Cardiac muscle cell (in vitro differentiated cells and primary cell): ENCODE data around the gene TUFT1. TPM values are rescaled to one million over a fixed set of nuclear protein-coding genes. Genes with fewer than 3 reads are reported as not detected.

Experiments used
- DNase-seq, 2 donors: peaks; one replicate each; pipeline versions ENCODE4 v3.0.0 to v3.0.0-alpha.2; 2010 to 2017; ENCODE audit warnings: low read depth in 1 of 2, low spot score in 1 of 2
- H3K27ac ChIP-seq: fragments of 200-600 bp; sonication (generic); 2 replicates; pipeline ENCODE4 v1.5.1; 2016
- H3K27me3 ChIP-seq: fragments of 200-600 bp; sonication (generic); 2 replicates; pipeline ENCODE4 v1.6.0; 2016; ENCODE audit warnings: control low read depth
- H3K36me3 ChIP-seq: fragments of 200-600 bp; sonication (generic); 2 replicates; pipeline ENCODE4 v1.5.1; 2016; ENCODE audit warnings: control low read depth
- H3K4me1 ChIP-seq: fragments of 200-600 bp; sonication (generic); 2 replicates; pipeline ENCODE4 v1.8.1; 2017; ENCODE audit warnings: low read depth, mild to moderate bottlenecking, mixed run types
- H3K4me3 ChIP-seq: fragments of 200-600 bp; sonication (generic); 2 replicates; pipeline ENCODE4 v1.5.1; 2016; ENCODE audit warnings: mild to moderate bottlenecking
- H3K9me3 ChIP-seq: fragments of 200-600 bp; sonication (generic); 2 replicates; pipeline ENCODE4 v1.5.1; 2017; ENCODE audit warnings: low read depth, mild to moderate bottlenecking, control low read depth
- polyA plus RNA-seq: library from polyadenylated mRNA; unstranded; fragments of >200 nt; fragmentation: Nextera tagmentation; extraction: Ambion mirVana; gene quantifications from 2 replicates; pipeline ENCODE4 v1.2.1, GENCODE V29; 2016
- total RNA-seq: library from RNA; depleted of rRNA; stranded (reverse); fragments of >200 nt; gene quantifications from 2 replicates; pipeline ENCODE4 v1.2.3, GENCODE V29; 2016
- TF ChIP-seq, protein P1 (sequence below): IDR thresholded peaks from 2 replicates; pipeline ENCODE4 v1.5.1; 2012; ENCODE audit warnings: low read depth, mild to moderate bottlenecking, low read length

Gene TUFT1
- total and polyA plus RNA-seq, 2 experiments from 2014 or later = 7.0 to 7.7 TPM

- Histone ChIP-seq H3K27ac (no peak overlapping the region), H3K36me3 (no peaks in the 10 kb centered on the region), H3K9me3 (no peaks in the 10 kb centered on the region), H3K27me3 (no peaks in the 10 kb centered on the region), H3K4me1 (no peaks in the 10 kb centered on the region), H3K4me3 (no peak overlapping the region)
- no peak for DNase-seq
- TF ChIP-seq, protein P1, sequence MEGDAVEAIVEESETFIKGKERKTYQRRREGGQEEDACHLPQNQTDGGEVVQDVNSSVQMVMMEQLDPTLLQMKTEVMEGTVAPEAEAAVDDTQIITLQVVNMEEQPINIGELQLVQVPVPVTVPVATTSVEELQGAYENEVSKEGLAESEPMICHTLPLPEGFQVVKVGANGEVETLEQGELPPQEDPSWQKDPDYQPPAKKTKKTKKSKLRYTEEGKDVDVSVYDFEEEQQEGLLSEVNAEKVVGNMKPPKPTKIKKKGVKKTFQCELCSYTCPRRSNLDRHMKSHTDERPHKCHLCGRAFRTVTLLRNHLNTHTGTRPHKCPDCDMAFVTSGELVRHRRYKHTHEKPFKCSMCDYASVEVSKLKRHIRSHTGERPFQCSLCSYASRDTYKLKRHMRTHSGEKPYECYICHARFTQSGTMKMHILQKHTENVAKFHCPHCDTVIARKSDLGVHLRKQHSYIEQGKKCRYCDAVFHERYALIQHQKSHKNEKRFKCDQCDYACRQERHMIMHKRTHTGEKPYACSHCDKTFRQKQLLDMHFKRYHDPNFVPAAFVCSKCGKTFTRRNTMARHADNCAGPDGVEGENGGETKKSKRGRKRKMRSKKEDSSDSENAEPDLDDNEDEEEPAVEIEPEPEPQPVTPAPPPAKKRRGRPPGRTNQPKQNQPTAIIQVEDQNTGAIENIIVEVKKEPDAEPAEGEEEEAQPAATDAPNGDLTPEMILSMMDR = no peak
These were observed 44.8 kb upstream of the TUFT1 start for GRCh38 chr1:151495316-151495715.

DNA sequence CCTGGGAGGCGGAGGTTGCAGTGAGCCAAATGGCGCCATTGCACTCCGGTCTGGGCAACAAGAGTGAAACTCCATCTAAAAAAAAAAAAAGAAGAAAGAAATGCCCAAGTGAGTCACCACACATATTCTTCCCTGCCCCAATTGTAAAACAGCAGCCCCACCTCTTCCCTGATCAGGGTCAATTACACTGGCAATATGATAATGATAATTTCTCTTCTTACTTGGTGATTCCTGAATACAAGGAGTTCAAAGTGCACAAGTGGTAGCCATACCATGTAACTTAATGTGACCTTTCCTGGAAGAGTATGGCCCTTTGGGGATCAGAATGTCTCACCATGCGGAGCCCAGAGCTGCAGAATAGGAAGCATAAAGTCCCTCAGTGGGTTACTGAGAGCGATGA lies 40.7 kb upstream of the TUFT1 start:
- Histone ChIP-seq H3K4me3 (no peak overlapping the region), H3K27me3 (no peaks in the 10 kb centered on the region), H3K27ac (no peak overlapping the region), H3K36me3 (no peaks in the 10 kb centered on the region), H3K9me3 (no peaks in the 10 kb centered on the region), H3K4me1 (peaks cover 15% of the 10 kb centered on the region)
- TF ChIP-seq, protein P1 = no peak
- no peak for DNase-seq

DNA sequence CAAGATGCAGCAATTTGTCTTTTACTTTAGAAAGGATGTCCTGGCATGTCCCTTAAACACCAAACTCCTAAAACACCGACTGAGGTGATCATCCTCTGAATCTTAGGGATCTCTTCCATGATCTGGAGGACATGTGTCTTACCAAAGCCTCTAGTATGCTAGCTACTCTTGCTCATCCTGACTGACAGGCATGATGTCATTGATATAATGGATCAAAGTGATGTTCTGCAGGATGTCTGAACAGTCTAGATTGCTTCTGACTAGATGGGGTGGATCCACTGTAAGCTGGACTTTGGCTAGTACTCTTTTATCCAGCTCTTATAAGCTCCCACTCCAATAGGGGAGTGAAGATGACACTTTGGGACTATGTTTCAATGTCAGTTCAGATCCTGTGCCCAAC lies 40.2 kb upstream of the TUFT1 start:
- Histone ChIP-seq H3K36me3 (no peaks in the 10 kb centered on the region), H3K4me1 (peaks cover 15% of the 10 kb centered on the region), H3K27me3 (no peaks in the 10 kb centered on the region), H3K9me3 (no peaks in the 10 kb centered on the region), H3K27ac (no peak overlapping the region), H3K4me3 (no peak overlapping the region)
- TF ChIP-seq, protein P1 = no peak
- DNase-seq = no peak

GRCh38 chr1:151501474-151501873 lies 38.6 kb upstream of the TUFT1 start:
- no peaks in the 10 kb centered on the region for H3K27me3 ChIP-seq
- TF ChIP-seq, protein P1 = peak; percentile 11
- no peaks in the 10 kb centered on the region for H3K36me3 ChIP-seq
- H3K9me3 ChIP-seq = no peaks in the 10 kb centered on the region
- peaks cover 15% of the 10 kb centered on the region for H3K4me1 ChIP-seq
- no peak overlapping the region for H3K4me3 ChIP-seq
- H3K27ac ChIP-seq = no peak overlapping the region
- no peak for DNase-seq

DNA sequence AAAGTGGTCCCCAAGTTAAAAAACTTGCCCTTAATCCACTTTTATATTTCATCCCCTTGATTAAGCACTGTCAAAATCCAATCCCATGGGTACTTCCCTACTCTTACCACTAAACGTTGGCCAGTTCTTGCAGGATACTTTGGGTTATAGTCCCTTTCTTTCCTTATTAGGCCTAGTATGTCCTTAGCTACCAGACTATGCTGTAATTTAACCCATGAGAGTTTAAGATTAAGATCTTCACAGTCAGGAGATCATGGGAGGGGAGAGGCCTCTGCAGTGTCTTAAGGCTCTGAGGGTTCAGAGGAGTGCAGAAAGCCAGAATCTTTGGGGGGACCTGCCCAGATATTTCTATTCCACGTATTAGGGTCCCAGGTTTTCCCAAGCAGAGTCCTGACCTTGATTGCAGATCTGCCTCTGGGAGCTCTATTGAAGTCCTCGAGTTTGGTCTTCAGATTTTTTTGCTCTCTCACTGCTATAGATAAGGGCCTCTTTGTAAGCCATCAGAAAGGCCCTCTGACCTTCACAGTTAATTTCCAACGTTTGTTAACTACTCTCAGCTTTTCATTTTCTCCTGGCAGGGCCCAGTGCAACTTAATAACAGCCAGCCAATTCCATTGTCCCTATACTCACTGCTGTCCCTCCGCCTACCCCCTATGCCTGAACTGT lies 37.9 kb upstream of the TUFT1 start:
- peak in 1 of 2 donors; percentile 59 for DNase-seq
- peaks cover 15% of the 10 kb centered on the region for H3K4me1 ChIP-seq
- TF ChIP-seq, protein P1 = no peak
- no peaks in the 10 kb centered on the region for H3K27me3 ChIP-seq
- peak overlapping the region; percentile 36 for H3K27ac ChIP-seq
- no peak overlapping the region for H3K4me3 ChIP-seq
- H3K9me3 ChIP-seq = no peaks in the 10 kb centered on the region
- H3K36me3 ChIP-seq = no peaks in the 10 kb centered on the region
